ENCODE data around the gene GPATCH4. TPM values are rescaled to one million over a fixed set of nuclear protein-coding genes. Genes with fewer than 3 reads are reported as not detected.

Gene GPATCH4
- 8.8 and 33.6 TPM in 2 replicates for total RNA-seq (2014; rRNA removed; shearing (Covaris generic); ENCODE audit: low replicate concordance)

GRCh38 chr1:156601122-156601830, at the start of gene GPATCH4:
GPATCH4 (minus strand) TSS chr1:156601479.
- in situ Hi-C loops (cut with HindIII; ENCODE audit: low pct_unique_long_range_greater_than_20kb, low sequenced_read_pairs) = no loop called here
- DNase-seq (ENCODE audit: low read depth) = peak; percentile 81

- DNase-seq (ENCODE audit: low read depth) = no peak
- in situ Hi-C loops (cut with HindIII; ENCODE audit: low pct_unique_long_range_greater_than_20kb, low sequenced_read_pairs) = no loop called here
Measured at GRCh38 chr1:156648951-156649350, 47.7 kb upstream of the GPATCH4 start.

DNA sequence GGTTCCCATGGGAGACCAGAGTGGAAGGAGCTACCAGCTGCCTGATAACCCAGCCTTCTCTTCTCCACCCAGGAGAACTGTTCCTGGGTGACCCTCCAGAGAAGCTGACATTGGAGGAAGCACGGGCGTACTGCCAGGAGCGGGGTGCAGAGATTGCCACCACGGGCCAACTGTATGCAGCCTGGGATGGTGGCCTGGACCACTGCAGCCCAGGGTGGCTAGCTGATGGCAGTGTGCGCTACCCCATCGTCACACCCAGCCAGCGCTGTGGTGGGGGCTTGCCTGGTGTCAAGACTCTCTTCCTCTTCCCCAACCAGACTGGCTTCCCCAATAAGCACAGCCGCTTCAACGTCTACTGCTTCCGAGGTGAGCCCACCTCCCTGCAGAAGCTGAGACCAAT, 47.2 kb upstream of the GPATCH4 start:
- in situ Hi-C loops (cut with HindIII; ENCODE audit: low pct_unique_long_range_greater_than_20kb, low sequenced_read_pairs) = no loop called here
- no peak for DNase-seq (ENCODE audit: low read depth)

GRCh38 chr1:156647351-156647750, 46.1 kb upstream of the GPATCH4 start:
- DNase-seq (ENCODE audit: low read depth) = no peak
- in situ Hi-C loops (cut with HindIII; ENCODE audit: low pct_unique_long_range_greater_than_20kb, low sequenced_read_pairs) = no loop called here

GRCh38 chr1:156646738-156647211, 45.5 kb upstream of the GPATCH4 start:
- DNase-seq (ENCODE audit: low read depth) = no peak
- in situ Hi-C loops (cut with HindIII; ENCODE audit: low pct_unique_long_range_greater_than_20kb, low sequenced_read_pairs) = no loop called here

GRCh38 chr1:156645666-156646065, 44.4 kb upstream of the GPATCH4 start:
- in situ Hi-C loops (cut with HindIII; ENCODE audit: low pct_unique_long_range_greater_than_20kb, low sequenced_read_pairs) = no loop called here

DNA sequence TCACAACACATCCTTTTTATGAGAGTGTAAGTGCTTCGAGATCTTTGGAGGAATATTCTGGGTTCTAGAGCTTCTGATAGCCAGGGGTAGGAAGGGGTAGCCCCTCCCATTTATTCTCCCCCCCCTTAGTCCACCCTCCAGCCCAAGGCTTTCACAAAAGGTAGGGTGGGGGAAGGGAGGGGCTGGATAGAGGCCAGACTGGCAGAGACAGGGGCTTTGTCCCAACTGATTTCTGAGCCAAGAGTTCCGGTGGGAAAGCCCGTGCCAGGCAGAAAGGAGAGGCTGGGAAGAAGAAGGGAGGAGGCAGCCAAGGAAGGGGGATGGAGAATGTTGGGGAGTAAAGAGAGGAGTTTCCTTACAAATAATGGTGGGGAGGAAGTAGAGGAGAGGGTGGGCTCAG, 43.8 kb upstream of the GPATCH4 start:
- in situ Hi-C loops (cut with HindIII; ENCODE audit: low pct_unique_long_range_greater_than_20kb, low sequenced_read_pairs) = no loop called here

More at GRCh38 chr1:156645666-156646065, 44.4 kb upstream of the GPATCH4 start:
- DNase-seq (ENCODE audit: low read depth) = no peak

DNA sequence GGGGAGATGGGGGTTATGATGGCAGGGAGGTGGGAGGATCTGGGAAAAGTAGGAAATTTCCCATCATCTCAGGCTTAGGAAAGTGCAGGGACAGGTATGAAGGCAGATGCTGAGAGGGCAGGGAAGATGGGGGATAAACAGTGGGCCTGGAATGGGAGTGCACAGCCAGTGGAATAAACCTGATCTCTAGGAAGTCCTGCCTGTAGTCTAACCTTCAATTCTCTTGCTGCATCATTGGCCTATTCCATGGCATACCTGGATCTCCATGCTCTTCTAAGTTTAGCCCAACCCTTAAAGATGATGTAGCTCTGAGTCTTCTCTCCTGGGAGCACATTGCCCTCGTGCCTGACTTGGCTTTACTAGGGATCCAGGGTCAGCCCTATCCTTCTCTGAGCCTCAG, 43.4 kb upstream of the GPATCH4 start:
- DNase-seq (ENCODE audit: low read depth) = no peak
- in situ Hi-C loops (cut with HindIII; ENCODE audit: low pct_unique_long_range_greater_than_20kb, low sequenced_read_pairs) = no loop called here

More for the DNA sequence above, 43.8 kb upstream of the GPATCH4 start:
- DNase-seq (ENCODE audit: low read depth) = no peak

DNA sequence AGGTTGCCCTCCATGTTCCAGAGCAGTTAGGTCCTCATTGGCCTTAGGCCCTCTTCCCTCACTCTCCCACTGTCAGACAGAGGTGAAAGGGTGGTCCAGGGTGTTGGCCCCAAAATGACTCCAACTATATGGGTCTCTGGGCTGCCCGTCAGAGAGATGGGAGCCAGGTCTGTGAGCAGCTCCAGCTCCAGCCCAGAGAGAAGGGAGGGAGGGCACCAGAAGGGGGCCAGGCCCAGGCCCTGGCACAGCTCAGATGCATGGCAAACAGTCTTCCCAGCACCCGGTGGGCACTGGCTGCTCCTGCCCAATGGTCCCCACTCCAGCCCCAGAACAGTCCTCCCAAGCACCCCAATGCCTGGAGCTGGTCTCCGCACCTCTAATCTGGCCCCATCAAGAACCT, 42.9 kb upstream of the GPATCH4 start:
- DNase-seq (ENCODE audit: low read depth) = no peak
- in situ Hi-C loops (cut with HindIII; ENCODE audit: low pct_unique_long_range_greater_than_20kb, low sequenced_read_pairs) = no loop called here

DNA sequence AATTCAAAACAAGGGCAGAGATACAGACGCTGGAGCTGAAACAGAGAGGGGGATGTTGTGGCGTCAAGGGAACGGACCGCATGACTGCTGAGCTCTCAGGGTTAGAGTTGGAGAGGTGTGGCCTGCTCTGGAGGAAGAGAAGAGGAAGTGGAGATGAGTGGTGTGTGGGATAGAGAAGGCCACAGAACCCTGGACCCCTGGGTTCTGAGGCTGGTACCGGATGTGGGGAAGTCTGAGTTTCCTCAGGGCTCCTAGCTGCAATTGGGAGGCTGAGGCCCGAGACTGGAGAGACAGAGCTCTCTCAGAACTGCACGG, 42.5 kb upstream of the GPATCH4 start:
- in situ Hi-C loops (cut with HindIII; ENCODE audit: low pct_unique_long_range_greater_than_20kb, low sequenced_read_pairs) = no loop called here
- DNase-seq (ENCODE audit: low read depth) = no peak

DNA sequence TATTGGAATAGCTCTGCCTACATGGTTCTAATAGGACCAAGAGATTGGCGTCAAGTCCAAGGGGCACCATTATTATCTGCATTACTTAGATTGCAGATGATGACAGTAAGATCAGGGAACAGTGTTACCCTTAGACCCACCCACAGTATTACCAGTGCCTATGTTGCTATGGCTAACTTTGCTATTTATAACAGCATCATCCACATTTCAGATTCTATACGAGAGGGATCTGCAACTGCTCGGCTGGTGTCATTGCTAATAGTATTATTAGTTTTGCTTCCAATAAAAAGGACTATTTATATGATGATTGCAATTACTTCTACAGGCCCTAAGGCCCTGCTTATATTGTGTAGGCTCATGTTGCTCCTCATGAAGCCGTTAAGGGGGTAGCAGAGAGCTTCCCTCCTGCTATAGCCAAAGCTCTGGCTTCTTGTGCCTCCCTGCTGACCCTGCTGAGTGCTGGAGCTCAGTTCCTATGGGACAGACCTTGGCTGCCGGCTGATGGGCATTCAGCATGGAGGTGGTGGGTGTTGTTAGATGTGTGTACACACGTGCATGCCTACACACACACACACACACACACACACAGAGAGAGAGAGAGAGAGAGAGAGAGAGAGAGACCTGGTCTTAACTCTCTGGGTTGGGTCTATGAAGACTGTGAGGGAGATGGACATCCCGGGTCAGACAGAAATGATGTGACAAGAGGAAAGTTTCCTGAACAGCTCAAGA, 41.9 kb upstream of the GPATCH4 start:
- no peak for DNase-seq (ENCODE audit: low read depth)
- in situ Hi-C loops (cut with HindIII; ENCODE audit: low pct_unique_long_range_greater_than_20kb, low sequenced_read_pairs) = no loop called here

DNA sequence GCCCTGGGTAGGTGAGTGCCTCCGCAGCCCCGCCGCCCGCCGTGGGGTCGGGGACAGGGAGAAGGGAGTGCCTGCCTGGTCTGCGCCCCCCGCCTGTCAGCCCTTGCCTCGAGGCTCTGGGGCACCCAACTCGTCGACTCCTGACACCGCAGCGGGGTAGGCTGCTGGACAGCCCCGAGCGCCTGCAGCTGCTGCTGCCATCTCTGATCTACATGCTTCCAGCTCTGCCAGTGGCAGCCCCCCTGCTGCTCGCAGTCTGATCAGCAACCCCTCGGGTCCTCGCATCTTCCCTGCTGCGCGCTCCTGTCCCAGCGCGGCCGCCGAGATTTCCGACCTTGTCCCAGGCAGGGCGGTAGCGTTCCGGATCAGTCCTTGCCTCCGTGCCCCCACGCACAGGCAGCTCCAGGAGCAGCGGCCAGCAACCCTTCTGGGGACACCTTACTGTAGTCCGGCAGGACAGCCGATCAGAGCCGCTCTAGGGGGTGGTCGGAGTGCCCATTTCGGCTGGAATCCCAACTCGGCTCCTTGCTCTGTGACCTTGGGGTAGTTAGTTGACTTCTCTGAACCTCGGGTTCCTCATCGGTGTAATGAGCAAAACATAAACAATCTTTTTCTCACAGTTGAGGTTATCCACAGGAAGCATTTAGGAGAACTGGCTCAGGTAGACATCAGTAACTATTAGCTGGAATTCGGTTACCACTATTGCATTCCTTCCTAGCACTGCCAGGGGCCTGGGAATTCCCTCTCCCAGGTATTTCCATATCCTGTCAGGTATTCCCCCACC, 41.2 kb upstream of the GPATCH4 start:
- no peak for DNase-seq (ENCODE audit: low read depth)
- in situ Hi-C loops (cut with HindIII; ENCODE audit: low pct_unique_long_range_greater_than_20kb, low sequenced_read_pairs) = no loop called here

- DNase-seq (ENCODE audit: low read depth) = no peak
- in situ Hi-C loops (cut with HindIII; ENCODE audit: low pct_unique_long_range_greater_than_20kb, low sequenced_read_pairs) = no loop called here
Measured at GRCh38 chr1:156641761-156642264, 40.5 kb upstream of the GPATCH4 start, which contains the start of gene BCAN. BCAN (plus strand) TSS chr1:156642117; CDS start chr1:156646055, 3,938 bp downstream.

GRCh38 chr1:156640842-156641706, 39.8 kb upstream of the GPATCH4 start:
- in situ Hi-C loops (cut with HindIII; ENCODE audit: low pct_unique_long_range_greater_than_20kb, low sequenced_read_pairs) = no loop called here

GRCh38 chr1:156639601-156640101, 38.4 kb upstream of the GPATCH4 start:
- DNase-seq (ENCODE audit: low read depth) = peak; percentile 53
- in situ Hi-C loops (cut with HindIII; ENCODE audit: low pct_unique_long_range_greater_than_20kb, low sequenced_read_pairs) = no loop called here

More at GRCh38 chr1:156640842-156641706, 39.8 kb upstream of the GPATCH4 start:
- no peak for DNase-seq (ENCODE audit: low read depth)

GRCh38 chr1:156638189-156638985, 37.1 kb upstream of the GPATCH4 start:
- in situ Hi-C loops (cut with HindIII; ENCODE audit: low pct_unique_long_range_greater_than_20kb, low sequenced_read_pairs) = no loop called here
- no peak for DNase-seq (ENCODE audit: low read depth)

GRCh38 chr1:156632355-156632754, 31.1 kb upstream of the GPATCH4 start:
- no peak for DNase-seq (ENCODE audit: low read depth)
- in situ Hi-C loops (cut with HindIII; ENCODE audit: low pct_unique_long_range_greater_than_20kb, low sequenced_read_pairs) = no loop called here
